Esophagus muscularis mucosa (tissue), 4 donors: ENCODE results near the gene CBX1.

Experiments
- EP300 ChIP-seq: sonication (generic); formaldehyde crosslinking; IDR thresholded peaks from one replicate; pipeline ENCODE4 v1.6.1; 2017; ENCODE audit warnings: antibody characterized with exemption
- POLR2A ChIP-seq: fragments of 450-650 bp; IDR thresholded peaks from one replicate; pipeline ENCODE4 v1.6.1; 2017; ENCODE audit warnings: antibody characterized with exemption, moderate library complexity, mild to moderate bottlenecking, low read depth
- POLR2AphosphoS5 ChIP-seq, 2 donors: sonication (generic); formaldehyde crosslinking; IDR thresholded peaks; one replicate each; pipeline ENCODE4 v1.6.1; 2017; ENCODE audit warnings: antibody characterized with exemption in 2 of 2
- TF ChIP-seq, protein P1 (sequence below), 3 experiments: fragments of 200-600 bp in 2 of 3; fragments of 450-650 bp in 1 of 3; sonication (generic) in 2 of 3; IDR thresholded peaks; one replicate each; pipeline ENCODE4 v1.5.1; 2017 to 2019; ENCODE audit warnings: antibody characterized with exemption in 3 of 3, mild to moderate bottlenecking in 2 of 3, moderate library complexity in 1 of 3

DNA sequence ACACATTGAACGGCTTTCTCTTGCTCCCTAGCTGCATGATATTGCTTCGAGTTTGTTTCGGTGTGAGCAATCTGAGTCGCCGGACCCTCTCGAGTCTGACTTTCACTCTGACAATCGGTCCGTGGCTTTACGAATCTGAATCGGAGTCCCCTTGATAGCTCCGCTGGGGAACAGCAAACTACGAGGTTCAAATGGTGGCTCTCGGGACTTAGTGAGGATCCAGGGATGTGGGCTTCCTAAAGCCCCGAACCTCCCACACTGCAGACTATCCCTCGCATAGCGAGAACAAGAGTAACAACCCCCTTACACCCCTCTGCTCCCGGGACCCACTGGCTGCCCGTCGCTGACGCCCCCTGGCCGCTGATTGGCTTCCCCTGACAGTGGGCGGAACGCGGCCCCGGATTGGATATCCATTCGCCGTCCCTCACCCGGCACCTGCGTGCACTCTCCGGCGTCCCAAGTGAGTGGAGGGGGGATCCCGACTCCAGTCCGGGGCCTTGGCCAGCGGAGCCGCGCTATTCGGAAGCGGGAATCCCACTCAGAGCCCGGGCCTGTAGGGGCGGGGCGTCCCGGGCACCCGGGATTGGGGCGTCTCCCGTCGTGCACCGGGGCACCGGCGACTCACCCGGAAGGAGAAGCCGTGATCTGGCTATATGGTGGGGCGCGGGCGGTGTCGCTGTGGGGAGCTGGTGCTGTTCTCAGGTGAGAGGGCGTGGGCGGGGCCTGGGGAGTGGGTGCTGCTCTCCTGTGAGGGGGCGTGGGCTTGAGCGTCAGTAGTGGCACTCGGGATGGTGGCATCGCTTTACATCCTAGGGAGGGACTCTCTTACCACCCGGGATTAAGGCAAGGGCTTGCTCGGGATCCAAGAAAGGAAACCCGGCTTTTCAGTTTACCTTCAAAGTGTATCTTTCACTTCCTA lies 6.1 kb upstream of the CBX1 start, which contains the start of gene SNX11:
- TF ChIP-seq, protein P1, sequence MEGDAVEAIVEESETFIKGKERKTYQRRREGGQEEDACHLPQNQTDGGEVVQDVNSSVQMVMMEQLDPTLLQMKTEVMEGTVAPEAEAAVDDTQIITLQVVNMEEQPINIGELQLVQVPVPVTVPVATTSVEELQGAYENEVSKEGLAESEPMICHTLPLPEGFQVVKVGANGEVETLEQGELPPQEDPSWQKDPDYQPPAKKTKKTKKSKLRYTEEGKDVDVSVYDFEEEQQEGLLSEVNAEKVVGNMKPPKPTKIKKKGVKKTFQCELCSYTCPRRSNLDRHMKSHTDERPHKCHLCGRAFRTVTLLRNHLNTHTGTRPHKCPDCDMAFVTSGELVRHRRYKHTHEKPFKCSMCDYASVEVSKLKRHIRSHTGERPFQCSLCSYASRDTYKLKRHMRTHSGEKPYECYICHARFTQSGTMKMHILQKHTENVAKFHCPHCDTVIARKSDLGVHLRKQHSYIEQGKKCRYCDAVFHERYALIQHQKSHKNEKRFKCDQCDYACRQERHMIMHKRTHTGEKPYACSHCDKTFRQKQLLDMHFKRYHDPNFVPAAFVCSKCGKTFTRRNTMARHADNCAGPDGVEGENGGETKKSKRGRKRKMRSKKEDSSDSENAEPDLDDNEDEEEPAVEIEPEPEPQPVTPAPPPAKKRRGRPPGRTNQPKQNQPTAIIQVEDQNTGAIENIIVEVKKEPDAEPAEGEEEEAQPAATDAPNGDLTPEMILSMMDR (IDR thresholded peaks at IDR 0.05): peak in 1 of 3 experiments; percentile 11
- no peak for TF ChIP-seq POLR2A
- TF ChIP-seq POLR2AphosphoS5 (IDR thresholded peaks at IDR 0.05): peak; percentile 78 to 89
- no peak for TF ChIP-seq EP300
